ENCODE measurements around the gene SCFD2.

DNA sequence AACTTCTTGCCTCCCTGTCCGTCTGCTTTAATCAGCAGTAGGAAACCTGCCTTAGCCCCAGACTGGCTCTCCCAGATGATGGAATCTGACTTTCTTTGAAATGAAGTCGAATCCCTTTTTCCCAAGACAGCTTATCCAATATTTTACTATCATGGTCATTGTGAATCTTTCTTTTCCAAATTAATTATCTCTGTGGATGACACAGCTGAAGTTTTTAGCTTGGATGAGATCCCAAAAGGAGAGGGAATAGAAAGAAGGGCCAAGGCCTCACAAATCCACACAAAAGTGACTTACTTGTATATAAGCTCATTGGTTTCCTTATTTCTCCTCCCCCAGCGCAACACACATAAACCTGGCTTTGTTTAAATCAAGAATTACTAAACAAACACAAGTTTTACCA lies 403.1 kb downstream of the SCFD2 start:
- TF ChIP-seq, protein P1, sequence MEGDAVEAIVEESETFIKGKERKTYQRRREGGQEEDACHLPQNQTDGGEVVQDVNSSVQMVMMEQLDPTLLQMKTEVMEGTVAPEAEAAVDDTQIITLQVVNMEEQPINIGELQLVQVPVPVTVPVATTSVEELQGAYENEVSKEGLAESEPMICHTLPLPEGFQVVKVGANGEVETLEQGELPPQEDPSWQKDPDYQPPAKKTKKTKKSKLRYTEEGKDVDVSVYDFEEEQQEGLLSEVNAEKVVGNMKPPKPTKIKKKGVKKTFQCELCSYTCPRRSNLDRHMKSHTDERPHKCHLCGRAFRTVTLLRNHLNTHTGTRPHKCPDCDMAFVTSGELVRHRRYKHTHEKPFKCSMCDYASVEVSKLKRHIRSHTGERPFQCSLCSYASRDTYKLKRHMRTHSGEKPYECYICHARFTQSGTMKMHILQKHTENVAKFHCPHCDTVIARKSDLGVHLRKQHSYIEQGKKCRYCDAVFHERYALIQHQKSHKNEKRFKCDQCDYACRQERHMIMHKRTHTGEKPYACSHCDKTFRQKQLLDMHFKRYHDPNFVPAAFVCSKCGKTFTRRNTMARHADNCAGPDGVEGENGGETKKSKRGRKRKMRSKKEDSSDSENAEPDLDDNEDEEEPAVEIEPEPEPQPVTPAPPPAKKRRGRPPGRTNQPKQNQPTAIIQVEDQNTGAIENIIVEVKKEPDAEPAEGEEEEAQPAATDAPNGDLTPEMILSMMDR (IDR thresholded peaks at IDR 0.05), result no peak
- TF ChIP-seq SMC3 (IDR thresholded peaks at IDR 0.05; ENCODE audit: low read depth, low read length), result no peak
- TF ChIP-seq GABPA (IDR thresholded peaks at IDR 0.05; ENCODE audit: low read depth), result no peak
- TF ChIP-seq, protein P2, sequence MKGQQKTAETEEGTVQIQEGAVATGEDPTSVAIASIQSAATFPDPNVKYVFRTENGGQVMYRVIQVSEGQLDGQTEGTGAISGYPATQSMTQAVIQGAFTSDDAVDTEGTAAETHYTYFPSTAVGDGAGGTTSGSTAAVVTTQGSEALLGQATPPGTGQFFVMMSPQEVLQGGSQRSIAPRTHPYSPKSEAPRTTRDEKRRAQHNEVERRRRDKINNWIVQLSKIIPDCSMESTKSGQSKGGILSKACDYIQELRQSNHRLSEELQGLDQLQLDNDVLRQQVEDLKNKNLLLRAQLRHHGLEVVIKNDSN (IDR thresholded peaks at IDR 0.05; ENCODE audit: borderline replicate concordance, low read depth), result no peak
- no peak for TF ChIP-seq FOXM1 (IDR thresholded peaks at IDR 0.05; ENCODE audit: low read depth)
- TF ChIP-seq, protein P3, sequence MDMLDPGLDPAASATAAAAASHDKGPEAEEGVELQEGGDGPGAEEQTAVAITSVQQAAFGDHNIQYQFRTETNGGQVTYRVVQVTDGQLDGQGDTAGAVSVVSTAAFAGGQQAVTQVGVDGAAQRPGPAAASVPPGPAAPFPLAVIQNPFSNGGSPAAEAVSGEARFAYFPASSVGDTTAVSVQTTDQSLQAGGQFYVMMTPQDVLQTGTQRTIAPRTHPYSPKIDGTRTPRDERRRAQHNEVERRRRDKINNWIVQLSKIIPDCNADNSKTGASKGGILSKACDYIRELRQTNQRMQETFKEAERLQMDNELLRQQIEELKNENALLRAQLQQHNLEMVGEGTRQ (IDR thresholded peaks at IDR 0.05; ENCODE audit: borderline replicate concordance, low read depth, low read length), result no peak
- no peak for TF ChIP-seq EP300 (IDR thresholded peaks at IDR 0.05; ENCODE audit: borderline replicate concordance in 1 of 2, low read depth in 1 of 2, low read length in 1 of 2)
- TF ChIP-seq RCOR1 (IDR thresholded peaks at IDR 0.05; ENCODE audit: low read length), result no peak
- TF ChIP-seq, protein P4, sequence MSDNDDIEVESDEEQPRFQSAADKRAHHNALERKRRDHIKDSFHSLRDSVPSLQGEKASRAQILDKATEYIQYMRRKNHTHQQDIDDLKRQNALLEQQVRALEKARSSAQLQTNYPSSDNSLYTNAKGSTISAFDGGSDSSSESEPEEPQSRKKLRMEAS (IDR thresholded peaks at IDR 0.05; ENCODE audit: low read depth), result no peak
- TF ChIP-seq EZH2phosphoT487 (IDR thresholded peaks at IDR 0.05; ENCODE audit: borderline replicate concordance, low read depth), result no peak
- TF ChIP-seq SIN3A (IDR thresholded peaks at IDR 0.05; ENCODE audit: borderline replicate concordance, low read depth, low read length), result no peak
